Measurements from ENCODE around the gene ANKH.

DNA sequence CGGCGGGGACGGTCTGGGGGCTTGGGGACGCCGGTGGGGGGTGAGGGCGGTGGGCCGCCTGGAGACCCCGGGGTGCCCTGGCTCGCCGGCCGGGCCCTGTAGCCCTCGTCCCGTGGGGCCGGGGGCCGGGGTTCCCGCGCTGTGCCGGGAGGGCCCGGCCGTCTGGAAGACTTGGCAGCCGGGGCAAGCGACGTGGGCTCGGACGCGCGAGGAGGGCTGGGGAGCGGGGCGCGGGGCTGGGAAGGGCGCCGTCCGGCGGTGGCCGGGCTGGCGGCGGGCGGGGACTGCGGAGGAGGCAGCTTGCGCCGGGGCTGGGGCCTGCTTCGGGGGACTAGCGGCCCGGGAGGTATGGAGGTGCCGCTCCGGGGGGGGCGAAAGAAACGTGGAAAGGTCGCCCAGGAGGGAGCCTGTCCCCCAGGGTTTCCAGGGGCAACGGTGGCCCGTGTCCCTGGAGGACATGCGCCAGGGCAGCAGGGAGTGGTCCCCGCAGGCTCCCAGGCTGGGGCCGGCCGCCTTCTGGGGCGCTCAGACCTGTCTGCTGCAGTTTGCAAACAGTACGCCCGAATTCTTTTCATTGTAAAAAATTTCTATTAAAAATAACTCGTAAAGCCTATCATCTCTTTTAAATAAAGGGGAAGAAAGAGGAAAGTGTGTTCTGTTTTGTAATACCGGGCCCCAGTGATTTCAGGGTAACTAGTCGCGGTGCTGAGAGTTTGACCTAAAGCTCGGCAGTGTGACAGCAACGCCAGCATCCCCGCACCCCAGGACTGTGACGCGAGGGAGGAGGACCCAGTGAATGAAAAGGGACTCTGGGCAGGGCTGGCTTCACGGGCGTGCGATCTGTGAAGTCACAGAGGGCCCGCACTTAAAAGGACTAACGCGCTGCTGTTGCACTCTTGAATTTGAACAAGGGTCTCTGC, 752 bp upstream of the ANKH start:
- TF ChIP-seq, protein P1, sequence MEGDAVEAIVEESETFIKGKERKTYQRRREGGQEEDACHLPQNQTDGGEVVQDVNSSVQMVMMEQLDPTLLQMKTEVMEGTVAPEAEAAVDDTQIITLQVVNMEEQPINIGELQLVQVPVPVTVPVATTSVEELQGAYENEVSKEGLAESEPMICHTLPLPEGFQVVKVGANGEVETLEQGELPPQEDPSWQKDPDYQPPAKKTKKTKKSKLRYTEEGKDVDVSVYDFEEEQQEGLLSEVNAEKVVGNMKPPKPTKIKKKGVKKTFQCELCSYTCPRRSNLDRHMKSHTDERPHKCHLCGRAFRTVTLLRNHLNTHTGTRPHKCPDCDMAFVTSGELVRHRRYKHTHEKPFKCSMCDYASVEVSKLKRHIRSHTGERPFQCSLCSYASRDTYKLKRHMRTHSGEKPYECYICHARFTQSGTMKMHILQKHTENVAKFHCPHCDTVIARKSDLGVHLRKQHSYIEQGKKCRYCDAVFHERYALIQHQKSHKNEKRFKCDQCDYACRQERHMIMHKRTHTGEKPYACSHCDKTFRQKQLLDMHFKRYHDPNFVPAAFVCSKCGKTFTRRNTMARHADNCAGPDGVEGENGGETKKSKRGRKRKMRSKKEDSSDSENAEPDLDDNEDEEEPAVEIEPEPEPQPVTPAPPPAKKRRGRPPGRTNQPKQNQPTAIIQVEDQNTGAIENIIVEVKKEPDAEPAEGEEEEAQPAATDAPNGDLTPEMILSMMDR (conservative IDR thresholded peaks at IDR 0.05; ENCODE audit: low read depth, low read length), result no peak
- no peak for TF ChIP-seq EZH2 (IDR thresholded peaks at IDR 0.05; ENCODE audit: borderline replicate concordance, low read depth, low read length, poor library complexity, severe bottlenecking)
